ENCODE measurements around the gene PRR11.

DNA sequence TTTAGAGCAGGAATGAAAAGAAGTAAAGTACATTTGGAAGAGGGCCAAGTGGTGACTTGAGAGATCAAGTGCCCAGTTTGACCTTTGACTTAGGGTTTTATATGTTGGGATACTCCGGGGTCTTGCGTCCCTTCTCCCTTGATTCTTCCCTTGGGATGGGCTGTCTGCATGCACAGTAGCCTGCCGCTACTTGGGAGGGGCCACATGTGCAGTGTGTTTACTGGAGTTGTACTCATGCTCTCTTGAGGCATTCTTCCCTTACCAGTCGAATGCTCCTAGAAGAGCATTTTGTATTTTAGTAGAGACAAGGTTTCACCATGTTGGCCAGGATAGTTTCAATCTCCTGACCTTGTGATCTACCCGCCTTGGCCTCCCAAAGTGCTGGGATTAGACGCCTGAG lies 88.5 kb downstream of the PRR11 start:
- TF ChIP-seq, protein P1, sequence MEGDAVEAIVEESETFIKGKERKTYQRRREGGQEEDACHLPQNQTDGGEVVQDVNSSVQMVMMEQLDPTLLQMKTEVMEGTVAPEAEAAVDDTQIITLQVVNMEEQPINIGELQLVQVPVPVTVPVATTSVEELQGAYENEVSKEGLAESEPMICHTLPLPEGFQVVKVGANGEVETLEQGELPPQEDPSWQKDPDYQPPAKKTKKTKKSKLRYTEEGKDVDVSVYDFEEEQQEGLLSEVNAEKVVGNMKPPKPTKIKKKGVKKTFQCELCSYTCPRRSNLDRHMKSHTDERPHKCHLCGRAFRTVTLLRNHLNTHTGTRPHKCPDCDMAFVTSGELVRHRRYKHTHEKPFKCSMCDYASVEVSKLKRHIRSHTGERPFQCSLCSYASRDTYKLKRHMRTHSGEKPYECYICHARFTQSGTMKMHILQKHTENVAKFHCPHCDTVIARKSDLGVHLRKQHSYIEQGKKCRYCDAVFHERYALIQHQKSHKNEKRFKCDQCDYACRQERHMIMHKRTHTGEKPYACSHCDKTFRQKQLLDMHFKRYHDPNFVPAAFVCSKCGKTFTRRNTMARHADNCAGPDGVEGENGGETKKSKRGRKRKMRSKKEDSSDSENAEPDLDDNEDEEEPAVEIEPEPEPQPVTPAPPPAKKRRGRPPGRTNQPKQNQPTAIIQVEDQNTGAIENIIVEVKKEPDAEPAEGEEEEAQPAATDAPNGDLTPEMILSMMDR (IDR thresholded peaks at IDR 0.05), result no peak
- TF ChIP-seq POLR2A (IDR thresholded peaks at IDR 0.05), result no peak

All from Peyer's patch (tissue), 4 donors.